Measurements from ENCODE around the gene ACVR1.

ACVR1 gene

DNA sequence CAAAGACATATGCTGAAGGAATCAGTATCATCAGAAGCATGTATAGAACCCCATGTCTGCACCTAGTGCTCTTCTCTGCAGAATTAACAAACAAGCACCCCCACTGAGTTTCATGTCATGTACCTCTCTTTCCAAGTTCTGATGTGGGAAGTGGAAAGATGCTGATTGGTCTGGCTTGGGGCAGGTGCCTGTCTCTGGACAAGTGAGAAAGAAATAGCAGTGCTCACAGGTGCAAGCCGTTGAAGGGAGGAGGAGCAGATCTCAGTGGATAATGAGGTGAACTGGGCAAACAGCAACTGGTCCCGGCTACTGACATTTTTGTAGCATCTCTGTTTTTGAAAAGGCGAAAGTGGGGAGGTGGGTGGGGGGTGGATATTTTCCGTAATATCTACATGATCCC, 17.5 kb upstream of the ACVR1 start:
- no peak for ATAC-seq
- TF ChIP-seq PPARA (CRISPR knock-in tag; IDR thresholded peaks at IDR 0.05; ENCODE audit: borderline replicate concordance), result no peak

DNA sequence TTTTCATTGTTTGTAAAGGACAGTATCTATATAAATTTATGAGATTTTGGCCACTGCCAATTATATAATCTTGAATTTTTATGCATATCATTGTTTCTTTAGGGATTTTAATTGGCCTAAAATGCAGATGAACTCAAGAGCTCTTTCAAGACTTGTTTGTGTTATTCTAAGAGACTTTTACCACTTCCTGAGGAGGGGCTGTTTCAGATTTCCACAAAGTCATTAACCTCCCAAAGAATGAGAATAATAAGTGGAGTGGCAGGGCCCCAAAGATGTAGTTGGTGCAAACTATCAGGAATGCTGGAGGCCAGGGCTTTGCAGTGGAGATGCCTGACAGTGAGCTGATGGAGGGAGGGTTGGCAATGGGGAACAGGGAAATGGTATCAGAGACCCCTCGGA, 15.5 kb upstream of the ACVR1 start:
- ATAC-seq, result no peak

GRCh38 chr2:157890969-157891642, 15.0 kb upstream of the ACVR1 start:
- no peak for ATAC-seq
- TF ChIP-seq ZFP30 (CRISPR knock-in tag; IDR thresholded peaks at IDR 0.05), result no peak
- TF ChIP-seq, protein P1, sequence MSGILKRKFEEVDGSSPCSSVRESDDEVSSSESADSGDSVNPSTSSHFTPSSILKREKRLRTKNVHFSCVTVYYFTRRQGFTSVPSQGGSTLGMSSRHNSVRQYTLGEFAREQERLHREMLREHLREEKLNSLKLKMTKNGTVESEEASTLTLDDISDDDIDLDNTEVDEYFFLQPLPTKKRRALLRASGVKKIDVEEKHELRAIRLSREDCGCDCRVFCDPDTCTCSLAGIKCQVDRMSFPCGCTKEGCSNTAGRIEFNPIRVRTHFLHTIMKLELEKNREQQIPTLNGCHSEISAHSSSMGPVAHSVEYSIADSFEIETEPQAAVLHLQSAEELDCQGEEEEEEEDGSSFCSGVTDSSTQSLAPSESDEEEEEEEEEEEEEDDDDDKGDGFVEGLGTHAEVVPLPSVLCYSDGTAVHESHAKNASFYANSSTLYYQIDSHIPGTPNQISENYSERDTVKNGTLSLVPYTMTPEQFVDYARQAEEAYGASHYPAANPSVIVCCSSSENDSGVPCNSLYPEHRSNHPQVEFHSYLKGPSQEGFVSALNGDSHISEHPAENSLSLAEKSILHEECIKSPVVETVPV (CRISPR knock-in tag; IDR thresholded peaks at IDR 0.05), result no peak
- TF ChIP-seq CSDC2 (CRISPR knock-in tag; IDR thresholded peaks at IDR 0.05), result no peak
- TF ChIP-seq GLIS3 (CRISPR knock-in tag; IDR thresholded peaks at IDR 0.05), result no peak
- no peak for TF ChIP-seq PPARA (CRISPR knock-in tag; IDR thresholded peaks at IDR 0.05; ENCODE audit: borderline replicate concordance)
- TF ChIP-seq ZNF565 (CRISPR knock-in tag; conservative IDR thresholded peaks at IDR 0.05; ENCODE audit: low read depth), result no peak
- TF ChIP-seq TSHZ2 (CRISPR knock-in tag; IDR thresholded peaks at IDR 0.05), result no peak
- no peak for TF ChIP-seq BACH2 (CRISPR knock-in tag; IDR thresholded peaks at IDR 0.05; ENCODE audit: borderline replicate concordance)
- TF ChIP-seq OSR1 (CRISPR knock-in tag; IDR thresholded peaks at IDR 0.05), result no peak
- TF ChIP-seq PATZ1 (CRISPR knock-in tag; IDR thresholded peaks at IDR 0.05; ENCODE audit: borderline replicate concordance), result no peak
- TF ChIP-seq TCF4 (CRISPR knock-in tag; IDR thresholded peaks at IDR 0.05; ENCODE audit: borderline replicate concordance), result no peak

More for the DNA sequence above, 15.5 kb upstream of the ACVR1 start:
- no peak for TF ChIP-seq ESRRG (CRISPR knock-in tag; IDR thresholded peaks at IDR 0.05)
- TF ChIP-seq TCF4 (CRISPR knock-in tag; IDR thresholded peaks at IDR 0.05; ENCODE audit: borderline replicate concordance), result no peak
- TF ChIP-seq CSDC2 (CRISPR knock-in tag; IDR thresholded peaks at IDR 0.05), result no peak
- no peak for TF ChIP-seq ZNF8 (CRISPR knock-in tag; IDR thresholded peaks at IDR 0.05)
- no peak for TF ChIP-seq GLIS3 (CRISPR knock-in tag; IDR thresholded peaks at IDR 0.05)
- no peak for TF ChIP-seq ARNTL (CRISPR knock-in tag; IDR thresholded peaks at IDR 0.05; ENCODE audit: borderline replicate concordance, low read depth)
- no peak for TF ChIP-seq TOX (CRISPR knock-in tag; IDR thresholded peaks at IDR 0.05; ENCODE audit: borderline replicate concordance)
- TF ChIP-seq ZC3H10 (CRISPR knock-in tag; IDR thresholded peaks at IDR 0.05), result no peak
- TF ChIP-seq PATZ1 (CRISPR knock-in tag; IDR thresholded peaks at IDR 0.05; ENCODE audit: borderline replicate concordance), result no peak
- no peak for TF ChIP-seq BACH2 (CRISPR knock-in tag; IDR thresholded peaks at IDR 0.05; ENCODE audit: borderline replicate concordance)
- TF ChIP-seq PPARA (CRISPR knock-in tag; IDR thresholded peaks at IDR 0.05; ENCODE audit: borderline replicate concordance), result no peak
- no peak for TF ChIP-seq SNAI2 (CRISPR knock-in tag; IDR thresholded peaks at IDR 0.05)
- no peak for TF ChIP-seq OSR1 (CRISPR knock-in tag; IDR thresholded peaks at IDR 0.05)
- TF ChIP-seq ZFP3 (CRISPR knock-in tag; IDR thresholded peaks at IDR 0.05), result no peak
- TF ChIP-seq CREB5 (CRISPR knock-in tag; IDR thresholded peaks at IDR 0.05; ENCODE audit: low read depth), result no peak
- TF ChIP-seq RARB (CRISPR knock-in tag; IDR thresholded peaks at IDR 0.05), result no peak
- no peak for TF ChIP-seq POU6F1 (CRISPR knock-in tag; IDR thresholded peaks at IDR 0.05; ENCODE audit: borderline replicate concordance, low read depth)
- TF ChIP-seq, protein P1 (CRISPR knock-in tag; IDR thresholded peaks at IDR 0.05), result no peak

All from SK-N-SH treated with all-trans-retinoic acid at 6 μM for 48 hours (cell line).